ENCODE results near the gene CEACAM4.

DNA sequence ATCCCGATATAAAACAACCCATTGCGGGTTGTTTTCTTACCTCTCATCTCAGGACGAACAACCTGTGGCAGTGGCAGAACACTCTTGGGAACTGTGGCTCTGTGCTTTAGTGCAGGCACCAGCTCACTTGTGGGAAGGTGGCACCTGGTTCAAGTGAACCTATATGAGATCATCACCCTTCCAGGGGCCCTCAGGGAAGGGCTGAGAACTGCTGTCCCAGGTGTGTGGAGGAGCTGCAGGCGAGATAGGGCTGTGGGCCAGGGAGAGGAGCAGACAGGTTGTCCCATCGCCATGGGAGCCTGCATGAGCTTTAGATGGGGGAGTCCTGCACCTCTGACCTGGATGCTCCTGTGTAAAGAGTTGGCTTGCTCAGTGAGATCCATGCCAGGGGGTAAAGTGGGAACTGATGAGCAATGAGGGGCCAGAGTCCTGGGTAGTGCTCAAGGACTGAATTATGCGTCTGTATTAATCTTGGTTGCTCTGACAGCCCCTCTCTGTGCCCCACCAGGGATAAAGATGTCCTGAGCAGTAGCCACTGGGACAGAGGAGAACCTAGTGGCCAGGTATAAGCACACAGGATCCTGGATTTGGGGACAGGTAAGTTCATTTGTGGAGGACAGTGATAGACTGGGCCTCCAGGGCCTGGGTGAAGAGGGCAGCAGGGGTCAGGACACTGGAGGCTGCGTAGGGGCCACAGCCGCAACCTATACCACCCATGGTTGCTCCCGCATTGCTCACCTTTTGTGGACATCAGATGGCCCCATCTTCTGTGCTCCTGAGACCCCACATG is 8.7 kb downstream of the CEACAM4 start:
- no peak for TF ChIP-seq POLR2A (IDR thresholded peaks at IDR 0.05)
- no peak for TF ChIP-seq CTCF (IDR thresholded peaks at IDR 0.05)

Data from testis (tissue), 2 donors.